Fibroblast of skin of scalp (primary cell): ENCODE results near the gene CTBP1.

Experiments
- DNase-seq: peaks from one replicate; pipeline ENCODE4 v3.0.0-alpha.2; 2013

Gene CTBP1

GRCh38 chr4:1208970-1209704 lies 39.8 kb downstream of the CTBP1 start:
- DNase-seq = no peak

GRCh38 chr4:1208266-1208961 lies 40.5 kb downstream of the CTBP1 start:
- DNase-seq = no peak

- DNase-seq = peak; percentile 22
Observed at GRCh38 chr4:1207603-1208265, 41.2 kb downstream of the CTBP1 start.

- no peak for DNase-seq
Observed at GRCh38 chr4:1207157-1207470, 41.8 kb downstream of the CTBP1 start.

GRCh38 chr4:1206299-1207156 lies 42.4 kb downstream of the CTBP1 start:
- DNase-seq = no peak

GRCh38 chr4:1205586-1206298 lies 43.2 kb downstream of the CTBP1 start:
- no peak for DNase-seq

GRCh38 chr4:1204828-1205585 lies 43.9 kb downstream of the CTBP1 start:
- DNase-seq = no peak

GRCh38 chr4:1204286-1204827 lies 44.6 kb downstream of the CTBP1 start:
- no peak for DNase-seq

- DNase-seq = no peak
Observed at GRCh38 chr4:1203026-1203616, 45.8 kb downstream of the CTBP1 start.

- DNase-seq = no peak
Observed at GRCh38 chr4:1202526-1203011, 46.4 kb downstream of the CTBP1 start.

GRCh38 chr4:1201851-1202525 lies 46.9 kb downstream of the CTBP1 start:
- DNase-seq = peak; percentile 79

GRCh38 chr4:1200425-1201035 lies 48.4 kb downstream of the CTBP1 start:
- DNase-seq = peak; percentile 89

GRCh38 chr4:1199556-1200331 lies 49.2 kb downstream of the CTBP1 start:
- DNase-seq = no peak

- DNase-seq = no peak
Observed at GRCh38 chr4:1198098-1198844, 50.7 kb downstream of the CTBP1 start.

GRCh38 chr4:1196421-1197183 lies 52.3 kb downstream of the CTBP1 start:
- DNase-seq = no peak

- no peak for DNase-seq
Observed at GRCh38 chr4:1195891-1196401, 53.0 kb downstream of the CTBP1 start.
